OCI-LY3 (cell line): ENCODE data around the gene TSPYL1.

ENCODE experiments used
- EZH2phosphoT487 ChIP-seq: fragments of 200-600 bp; shearing (Covaris generic); IDR thresholded peaks from 2 replicates; pipeline ENCODE4 v1.6.1; 2018; ENCODE audit warnings: antibody characterized with exemption, mixed run types, low read depth
- TF ChIP-seq, protein P1 (sequence below): fragments of 200-600, 300-600 bp; sonication (generic); IDR thresholded peaks from 2 replicates; pipeline ENCODE4 v1.5.1; 2014; ENCODE audit warnings: antibody characterized with exemption, low read length, low read depth

DNA sequence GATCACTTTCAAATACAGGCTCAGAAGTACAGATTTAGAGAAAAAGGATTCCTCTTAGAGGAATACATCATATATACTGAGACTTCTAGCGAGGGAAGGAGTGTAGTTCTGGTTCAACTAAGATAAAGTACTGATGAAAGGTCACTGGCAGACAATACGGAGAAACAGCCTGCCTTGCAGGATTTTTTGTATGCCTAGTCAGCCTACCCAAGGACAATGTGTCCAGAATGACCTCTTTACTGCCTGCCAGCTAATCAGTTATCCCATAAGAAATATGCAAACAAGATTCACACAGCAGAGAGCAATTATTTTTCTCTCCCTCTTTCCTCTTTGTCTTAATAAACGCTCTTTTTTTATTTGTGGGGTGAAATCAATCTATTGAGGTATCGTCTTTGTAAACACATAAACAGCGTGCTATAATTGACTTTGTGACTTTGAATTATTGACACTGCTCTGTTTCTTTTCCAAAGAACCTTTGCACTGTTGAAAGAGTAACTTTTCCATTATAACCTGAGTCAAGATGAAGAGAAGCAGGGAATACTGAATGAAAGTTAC lies 24.4 kb downstream of the TSPYL1 start:
- TF ChIP-seq, protein P1, sequence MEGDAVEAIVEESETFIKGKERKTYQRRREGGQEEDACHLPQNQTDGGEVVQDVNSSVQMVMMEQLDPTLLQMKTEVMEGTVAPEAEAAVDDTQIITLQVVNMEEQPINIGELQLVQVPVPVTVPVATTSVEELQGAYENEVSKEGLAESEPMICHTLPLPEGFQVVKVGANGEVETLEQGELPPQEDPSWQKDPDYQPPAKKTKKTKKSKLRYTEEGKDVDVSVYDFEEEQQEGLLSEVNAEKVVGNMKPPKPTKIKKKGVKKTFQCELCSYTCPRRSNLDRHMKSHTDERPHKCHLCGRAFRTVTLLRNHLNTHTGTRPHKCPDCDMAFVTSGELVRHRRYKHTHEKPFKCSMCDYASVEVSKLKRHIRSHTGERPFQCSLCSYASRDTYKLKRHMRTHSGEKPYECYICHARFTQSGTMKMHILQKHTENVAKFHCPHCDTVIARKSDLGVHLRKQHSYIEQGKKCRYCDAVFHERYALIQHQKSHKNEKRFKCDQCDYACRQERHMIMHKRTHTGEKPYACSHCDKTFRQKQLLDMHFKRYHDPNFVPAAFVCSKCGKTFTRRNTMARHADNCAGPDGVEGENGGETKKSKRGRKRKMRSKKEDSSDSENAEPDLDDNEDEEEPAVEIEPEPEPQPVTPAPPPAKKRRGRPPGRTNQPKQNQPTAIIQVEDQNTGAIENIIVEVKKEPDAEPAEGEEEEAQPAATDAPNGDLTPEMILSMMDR, result no peak
- no peak for TF ChIP-seq EZH2phosphoT487
